ENCODE measurements around the gene SLC25A18.
"Not testable (repeated sequence)": the region's sequence is repeated elsewhere in the genome, so short reads cannot be mapped to it uniquely, and the experiment has no call there.

The SLC25A18 gene

DNA sequence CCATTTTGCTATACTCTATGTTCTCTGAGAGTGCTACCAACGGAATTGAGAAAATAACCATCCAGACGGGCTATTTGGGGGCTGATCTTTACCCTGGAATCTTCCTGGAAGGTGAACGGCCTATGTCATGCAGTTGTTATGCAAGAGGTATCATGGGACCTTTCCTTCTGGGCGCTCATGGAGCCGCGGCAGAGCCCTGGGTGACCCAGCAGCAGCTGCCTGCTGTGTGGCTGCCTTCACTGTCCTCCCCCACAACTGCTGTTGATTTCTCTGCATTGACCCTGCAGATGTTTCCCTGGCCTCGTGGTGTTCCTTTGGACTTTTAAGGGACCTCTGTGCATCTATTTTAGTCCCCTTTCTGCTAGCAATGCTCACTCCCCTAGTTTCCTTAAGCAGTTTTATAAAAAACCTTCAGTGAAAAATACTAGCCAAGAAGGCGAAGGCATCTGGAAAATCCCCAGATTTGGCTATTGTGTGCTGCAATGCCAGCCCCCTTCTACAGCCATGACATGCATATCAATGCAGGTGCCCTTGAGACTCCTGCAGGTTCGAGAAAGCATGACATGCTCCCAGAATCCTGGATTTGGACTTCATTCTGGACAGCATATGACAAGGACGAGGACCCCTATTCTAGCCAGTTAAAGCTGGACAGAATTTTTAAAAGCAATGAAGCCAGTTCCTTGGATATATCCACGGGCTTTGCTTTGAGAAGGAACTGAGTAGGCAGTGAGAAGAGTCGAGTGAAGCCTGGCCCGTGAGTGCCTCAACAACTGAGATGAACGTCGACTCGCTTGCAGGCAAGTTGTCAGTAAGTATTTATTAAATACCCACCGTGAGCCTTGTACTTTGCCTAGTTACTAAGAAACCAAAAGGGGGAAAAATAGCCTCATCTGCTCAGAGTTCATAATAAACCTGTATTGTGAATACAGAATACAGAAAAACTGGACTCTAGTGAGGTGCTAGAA lies at the start of gene SLC25A18:
TSS of gene SLC25A18 (plus strand) at position 593 of the 965 bp plus-strand sequence. CDS start 16,447 bp downstream, outside the sequence.
- no peak within 1 kb of the TSS for H3K4me3 ChIP-seq (ENCODE audit: low read depth, low read length)

- H3K4me3 ChIP-seq (ENCODE audit: low read depth, low read length) = no peak overlapping the region
Observed at GRCh38 chr22:17513612-17514011, 49.7 kb upstream of the SLC25A18 start.

DNA sequence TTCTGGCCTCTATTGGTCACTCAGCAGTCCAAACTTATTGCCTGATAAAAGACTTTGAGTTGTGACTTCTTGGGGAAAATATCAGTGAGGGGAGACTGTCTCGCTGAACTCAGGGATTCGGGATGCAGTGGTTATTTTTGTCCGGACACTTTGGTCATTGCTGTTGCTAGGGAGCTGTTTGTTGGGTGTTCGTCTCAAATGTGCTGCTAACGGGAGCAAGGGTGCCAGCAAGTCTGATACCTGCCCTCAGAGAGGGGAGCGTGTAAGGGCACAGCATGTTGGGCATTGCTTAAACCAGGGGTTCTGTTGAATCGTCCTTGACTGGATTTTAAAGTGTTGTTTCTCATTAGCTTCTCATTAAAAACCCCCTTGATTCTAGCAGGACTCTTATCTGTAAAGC lies 49.2 kb upstream of the SLC25A18 start:
- H3K4me3 ChIP-seq (ENCODE audit: low read depth, low read length) = no peak overlapping the region

DNA sequence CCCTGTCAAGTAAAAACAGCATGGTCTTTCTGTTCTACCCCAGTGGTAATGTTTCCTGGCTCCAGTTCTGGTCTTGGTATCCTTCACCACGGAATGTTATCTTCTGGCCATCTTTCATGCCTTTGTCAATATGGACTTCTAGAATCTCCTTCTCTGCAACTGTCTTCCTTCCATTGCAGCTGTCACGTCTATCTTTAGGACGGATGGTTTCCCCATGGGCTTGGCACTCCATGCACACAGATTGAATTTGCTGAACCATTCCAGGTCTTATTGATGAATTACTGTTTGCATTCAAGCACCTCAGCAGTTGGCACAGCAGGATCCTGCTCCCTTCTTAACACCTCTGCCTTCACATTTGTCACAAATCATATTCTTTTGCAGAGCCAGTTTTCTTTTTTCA lies 44.9 kb upstream of the SLC25A18 start:
- no peak overlapping the region for H3K4me3 ChIP-seq (ENCODE audit: low read depth, low read length)

- H3K4me3 ChIP-seq (ENCODE audit: low read depth, low read length) = not testable (repeated sequence)
Observed at GRCh38 chr22:17521971-17522370, 41.3 kb upstream of the SLC25A18 start.

DNA sequence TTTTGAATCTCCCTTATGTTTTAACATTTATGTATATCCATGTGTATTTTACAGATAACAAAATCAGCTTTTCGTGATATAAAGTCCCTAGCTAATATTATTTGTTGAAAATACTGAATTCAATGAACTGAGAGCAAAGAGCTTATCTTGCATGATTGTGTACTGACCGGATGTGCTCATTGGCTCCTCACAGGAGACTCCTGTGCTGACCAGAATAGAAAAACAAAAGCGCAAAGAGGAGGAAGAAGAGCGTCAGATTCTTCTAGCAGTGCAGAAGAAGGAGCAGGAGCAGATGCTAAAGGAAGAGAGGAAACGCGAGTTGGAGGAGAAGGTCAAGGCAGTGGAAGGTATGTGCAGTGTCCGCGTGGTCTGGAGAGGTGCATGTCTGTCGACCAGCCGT lies 39.4 kb upstream of the SLC25A18 start:
- no peak overlapping the region for H3K4me3 ChIP-seq (ENCODE audit: low read depth, low read length)

DNA sequence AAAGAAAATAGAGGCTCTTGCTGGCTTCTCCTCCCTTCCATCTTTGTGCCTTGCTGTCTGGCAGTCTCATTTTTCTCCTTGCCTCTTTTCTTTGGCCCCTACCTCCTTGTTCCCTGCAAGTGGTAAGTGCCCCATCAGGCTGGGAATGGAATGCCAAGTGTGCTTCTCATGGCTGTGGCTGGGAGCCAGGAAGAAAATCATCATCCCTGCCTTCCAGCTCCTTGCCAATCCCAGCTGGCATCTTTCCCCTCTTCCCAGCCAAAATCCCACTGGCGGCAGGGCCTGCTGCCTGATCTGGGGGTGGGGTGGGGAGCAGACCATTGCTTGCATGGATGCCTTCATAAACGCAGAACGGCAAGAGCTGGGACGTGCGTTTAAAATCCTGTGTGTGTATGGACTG lies 27.0 kb upstream of the SLC25A18 start:
- no peak overlapping the region for H3K4me3 ChIP-seq (ENCODE audit: low read depth, low read length)

DNA sequence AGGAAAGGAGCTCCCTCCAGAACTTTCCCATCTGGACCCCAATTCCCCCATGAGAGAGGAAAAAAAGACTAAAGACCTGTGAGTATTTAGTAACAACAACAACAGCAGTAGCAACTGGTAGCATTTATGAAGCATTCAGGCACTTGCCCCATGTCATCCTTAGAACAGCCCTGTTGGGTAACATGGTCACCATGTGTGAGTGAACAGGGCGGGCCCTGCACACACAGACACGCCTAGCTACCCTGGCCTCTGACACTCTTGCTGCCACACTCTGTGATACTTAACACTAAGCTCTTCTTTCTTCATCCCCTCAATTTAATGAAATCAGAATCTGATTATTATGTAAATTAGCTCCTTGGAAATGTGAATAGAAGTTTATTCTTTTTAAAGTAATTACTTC lies 26.1 kb upstream of the SLC25A18 start:
- H3K4me3 ChIP-seq (ENCODE audit: low read depth, low read length) = no peak overlapping the region

DNA sequence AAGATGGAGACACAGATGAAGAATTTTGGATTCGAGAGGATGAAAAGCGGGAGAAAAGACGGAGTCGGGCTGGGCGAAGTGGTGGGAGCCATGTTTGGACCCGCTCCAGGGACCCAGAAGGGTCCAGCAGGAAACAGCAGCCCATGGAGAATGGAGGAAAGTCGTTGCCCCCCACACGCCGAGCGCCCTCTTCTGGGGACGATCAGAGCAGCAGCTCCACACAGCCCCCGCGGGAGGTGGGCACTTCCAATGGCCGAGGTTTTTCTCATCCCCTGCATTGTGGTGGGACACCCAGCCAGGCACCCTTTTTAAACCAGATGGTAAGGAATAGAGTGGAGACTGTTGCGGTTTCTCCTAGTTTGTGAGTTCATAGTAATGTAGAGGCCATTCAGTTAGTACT lies 22.8 kb upstream of the SLC25A18 start:
- H3K4me3 ChIP-seq (ENCODE audit: low read depth, low read length) = no peak overlapping the region

GRCh38 chr22:17541476-17541875 lies 21.8 kb upstream of the SLC25A18 start:
- H3K4me3 ChIP-seq (ENCODE audit: low read depth, low read length) = no peak overlapping the region

DNA sequence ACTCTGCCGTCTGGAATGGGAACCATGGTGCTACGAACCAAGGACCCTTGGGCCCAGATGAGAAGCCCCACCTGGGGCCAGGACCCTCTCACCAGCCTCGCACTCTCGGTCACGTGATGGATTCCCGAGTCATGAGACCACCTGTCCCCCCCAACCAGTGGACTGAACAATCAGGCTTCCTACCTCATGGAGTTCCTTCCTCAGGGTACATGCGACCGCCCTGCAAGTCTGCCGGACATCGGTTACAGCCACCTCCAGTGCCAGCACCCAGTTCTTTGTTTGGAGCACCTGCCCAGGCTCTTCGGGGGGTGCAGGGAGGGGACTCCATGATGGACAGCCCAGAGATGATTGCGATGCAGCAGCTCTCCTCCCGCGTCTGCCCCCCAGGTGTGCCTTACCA lies 20.8 kb upstream of the SLC25A18 start:
- no peak overlapping the region for H3K4me3 ChIP-seq (ENCODE audit: low read depth, low read length)

DNA sequence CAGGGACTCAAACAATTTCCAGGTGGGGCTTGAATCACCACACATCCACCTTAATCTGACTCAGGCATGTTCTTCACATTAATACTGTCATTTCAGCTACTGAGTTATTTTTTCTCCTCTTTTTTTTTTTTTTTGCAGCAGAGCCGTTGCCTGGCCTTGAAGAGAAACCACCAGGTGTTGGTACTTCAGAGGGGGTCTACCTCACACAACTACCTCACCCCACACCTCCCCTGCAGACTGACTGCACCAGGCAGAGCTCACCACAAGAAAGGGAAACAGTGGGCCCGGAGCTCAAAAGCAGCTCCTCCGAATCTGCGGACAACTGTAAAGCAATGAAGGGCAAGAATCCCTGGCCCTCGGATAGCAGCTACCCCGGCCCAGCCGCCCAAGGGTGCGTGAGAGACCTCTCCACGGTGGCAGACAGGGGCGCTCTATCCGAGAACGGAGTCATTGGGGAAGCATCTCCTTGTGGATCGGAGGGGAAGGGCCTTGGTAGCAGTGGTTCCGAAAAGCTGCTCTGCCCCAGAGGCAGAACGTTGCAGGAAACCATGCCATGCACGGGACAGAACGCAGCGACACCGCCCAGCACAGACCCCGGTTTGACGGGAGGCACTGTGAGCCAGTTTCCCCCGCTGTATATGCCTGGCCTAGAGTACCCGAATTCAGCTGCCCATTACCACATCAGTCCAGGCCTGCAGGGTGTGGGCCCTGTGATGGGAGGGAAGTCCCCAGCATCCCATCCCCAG lies 15.1 kb upstream of the SLC25A18 start:
- H3K4me3 ChIP-seq (ENCODE audit: low read depth, low read length) = no peak overlapping the region

DNA sequence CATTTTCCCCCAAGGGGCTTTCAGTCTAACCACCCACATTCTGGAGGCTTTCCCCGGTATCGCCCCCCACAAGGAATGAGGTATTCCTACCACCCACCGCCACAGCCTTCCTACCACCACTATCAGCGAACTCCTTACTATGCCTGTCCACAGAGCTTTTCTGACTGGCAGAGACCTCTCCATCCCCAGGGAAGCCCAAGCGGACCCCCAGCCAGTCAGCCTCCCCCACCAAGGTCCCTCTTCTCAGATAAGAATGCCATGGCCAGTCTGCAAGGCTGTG lies 14.6 kb upstream of the SLC25A18 start:
- H3K4me3 ChIP-seq (ENCODE audit: low read depth, low read length) = no peak overlapping the region

DNA sequence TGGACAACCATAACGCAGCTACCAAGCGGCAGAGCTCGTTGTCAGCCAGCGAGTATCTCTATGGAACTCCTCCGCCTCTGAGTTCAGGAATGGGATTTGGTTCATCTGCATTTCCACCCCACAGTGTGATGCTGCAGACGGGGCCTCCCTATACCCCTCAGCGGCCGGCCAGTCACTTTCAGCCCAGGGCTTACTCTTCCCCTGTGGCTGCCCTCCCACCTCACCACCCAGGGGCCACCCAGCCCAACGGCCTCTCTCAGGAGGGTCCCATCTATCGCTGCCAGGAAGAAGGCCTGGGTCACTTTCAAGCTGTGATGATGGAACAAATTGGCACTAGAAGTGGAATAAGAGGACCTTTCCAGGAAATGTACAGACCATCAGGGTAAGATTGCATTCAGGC lies 14.1 kb upstream of the SLC25A18 start:
- no peak overlapping the region for H3K4me3 ChIP-seq (ENCODE audit: low read depth, low read length)

DNA sequence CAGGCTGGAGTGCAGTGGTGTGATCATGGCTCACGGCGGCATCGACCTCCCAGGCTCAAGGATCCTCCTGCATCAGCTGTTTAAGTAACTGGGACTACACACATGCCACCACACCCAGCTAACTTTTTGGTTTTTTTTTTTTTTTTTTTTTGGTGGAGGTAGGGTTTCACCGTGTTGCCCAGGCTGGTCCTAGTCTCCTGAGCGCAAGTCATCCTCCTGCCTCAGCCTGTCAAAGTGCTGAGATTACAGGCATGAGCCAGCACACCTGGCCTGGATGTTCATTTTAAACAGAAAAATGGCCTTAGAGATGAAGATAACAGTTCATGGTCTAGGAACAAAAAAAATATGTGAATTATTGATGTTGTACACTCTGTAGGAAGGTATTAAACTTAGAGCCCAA lies 13.6 kb upstream of the SLC25A18 start:
- H3K4me3 ChIP-seq (ENCODE audit: low read depth, low read length) = no peak overlapping the region

DNA sequence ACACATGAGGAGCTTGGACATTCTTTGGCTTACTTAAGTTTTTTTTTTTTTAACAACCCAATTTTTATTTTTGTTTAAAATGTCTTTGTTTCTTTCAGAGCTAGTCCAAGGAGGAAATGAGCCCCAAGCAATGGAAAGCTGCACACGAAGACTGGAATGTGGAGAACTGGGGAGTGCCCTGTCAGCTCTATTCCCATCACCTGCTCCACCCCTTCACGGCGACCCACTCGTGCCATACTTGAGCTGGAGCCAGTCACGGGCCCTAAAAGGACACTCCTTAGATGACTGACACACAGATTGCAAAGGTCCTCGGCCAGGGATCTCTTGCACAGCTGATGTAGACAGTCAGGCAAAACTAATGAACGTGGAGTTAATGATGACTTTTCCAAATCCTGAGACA lies 10.6 kb upstream of the SLC25A18 start:
- no peak overlapping the region for H3K4me3 ChIP-seq (ENCODE audit: low read depth, low read length)

DNA sequence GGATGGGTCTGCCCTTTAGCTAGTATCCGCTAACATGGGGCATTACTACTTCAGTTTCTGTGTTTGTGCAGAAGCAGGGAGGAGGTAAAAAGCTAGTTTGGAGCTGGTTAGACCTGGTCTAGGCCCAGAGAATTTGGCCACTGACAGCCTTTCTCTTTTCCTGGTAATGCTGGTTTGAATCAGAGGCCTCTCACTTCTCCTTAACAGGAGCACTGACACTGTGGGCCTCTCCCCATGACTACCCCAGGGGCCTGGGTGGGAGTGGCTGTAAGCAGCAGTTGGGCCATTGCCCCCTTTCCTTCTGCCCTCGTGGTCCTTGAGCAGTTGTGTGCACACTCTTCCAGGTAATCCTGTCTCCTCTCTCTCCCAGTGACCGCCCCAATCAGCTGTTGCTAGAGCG lies 8.5 kb upstream of the SLC25A18 start:
- H3K4me3 ChIP-seq (ENCODE audit: low read depth, low read length) = no peak overlapping the region

GRCh38 chr22:17559188-17559587 lies 4.1 kb upstream of the SLC25A18 start:
- H3K4me3 ChIP-seq (ENCODE audit: low read depth, low read length) = no peak overlapping the region

- H3K4me3 ChIP-seq (ENCODE audit: low read depth, low read length) = no peak overlapping the region
Observed at GRCh38 chr22:17563936-17564391, 666 bp downstream of the SLC25A18 start.

GRCh38 chr22:17566016-17566687 lies 2.9 kb downstream of the SLC25A18 start:
- not testable (repeated sequence) for H3K4me3 ChIP-seq (ENCODE audit: low read depth, low read length)

- no peak overlapping the region for H3K4me3 ChIP-seq (ENCODE audit: low read depth, low read length)
Observed at GRCh38 chr22:17566776-17567175, 3.5 kb downstream of the SLC25A18 start.
